HepG2 (cell line): ENCODE data around the gene CDK5RAP1. TPM values are rescaled to one million over a fixed set of nuclear protein-coding genes. Genes with fewer than 3 reads are reported as not detected.
A peak's percentile ranks its signal among the peaks of the same experiment; 100 is the strongest.

Experiments used
- ATAC-seq: fragments of 200-7000 bp; cut with Tn5 transposase; 3 replicates; pipeline ENCODE4 v1.9.1; 2020; ENCODE audit warnings: mild to moderate bottlenecking, moderate library complexity
- BruUV-seq: library from RNA; stranded (reverse); fragments of 400-500 nt; replicated peaks from 2 replicates; lab custom pipeline; 2021; lab: Mats Ljungman, UMichigan
- CTCF ChIA-PET: fragments of 300-600 bp; formaldehyde crosslinking; extraction: SDS; loops from one replicate; lab custom pipeline; 2021; ENCODE audit warnings: low total read pairs, inconsistent platforms, low intra/inter-chr PET ratio; lab: Yijun Ruan, JAX
- POLR2A ChIA-PET: fragments of 350-600 bp; sonication (Branson Sonifier 250); formaldehyde crosslinking; loops from one replicate; lab custom pipeline; 2020; ENCODE audit warnings: antibody characterized with exemption, inconsistent platforms; lab: Yijun Ruan, JAX
- DNase-seq: peaks from one replicate; pipeline ENCODE4 v3.0.0-alpha.2; 2015; ENCODE audit warnings: low spot score
- FAIRE-seq: peaks from 3 replicates; lab custom pipeline; 2011; peaks lifted over from hg19 to GRCh38; lab: Jason Lieb, UNC
- H2AFZ ChIP-seq: one replicate; pipeline ENCODE4 v1.6.1; 2011; ENCODE audit warnings: low read length, inconsistent platforms
- H3K27ac ChIP-seq: fragments of 300-600 bp; 3 replicates; pipeline ENCODE4 v1.8.0; 2011; ENCODE audit warnings: mixed run types, mild to moderate bottlenecking, mixed read lengths, low read length, inconsistent platforms; ENCODE audit not compliant: insufficient read depth; ENCODE audit errors: extremely low read length
- H3K27me3 ChIP-seq, 2 experiments: fragments of 200-600 bp in 1 of 2; 2 replicates in 1 of 2; 3 replicates in 1 of 2; pipeline versions ENCODE4 v1.6.0 to v1.8.0; 2011; ENCODE audit warnings: low read length in 2 of 2, mild to moderate bottlenecking in 2 of 2, moderate library complexity in 2 of 2, inconsistent platforms in 1 of 2; ENCODE audit not compliant: insufficient read depth in 2 of 2, control insufficient read depth in 1 of 2
- H3K36me3 ChIP-seq, 2 experiments: fragments of 200-600 bp in 1 of 2; replicated peaks in 1 of 2; 2 replicates in 1 of 2; 3 replicates in 1 of 2; pipeline versions ENCODE4 v1.5.1 to v1.8.0; 2011; ENCODE audit warnings: low read length in 2 of 2, inconsistent platforms in 1 of 2; ENCODE audit not compliant: insufficient read depth in 2 of 2, control insufficient read depth in 1 of 2
- H3K4me1 ChIP-seq: 2 replicates; pipeline ENCODE4 v1.5.1; 2012; ENCODE audit warnings: low read length, inconsistent platforms; ENCODE audit not compliant: insufficient read depth
- H3K4me2 ChIP-seq: 2 replicates; pipeline ENCODE4 v1.6.0; 2011; ENCODE audit warnings: low read depth, low read length, inconsistent platforms
- H3K4me3 ChIP-seq, 3 experiments: fragments of 200-600 bp in 1 of 3; sonication (generic), shearing (Covaris generic) in 1 of 3; replicated peaks in 1 of 3; 2 replicates each; pipeline ENCODE4 v1.5.1; 2011 to 2016; ENCODE audit warnings: low read length in 3 of 3, inconsistent platforms in 2 of 3, low read depth in 2 of 3, mild to moderate bottlenecking in 2 of 3, control low read depth in 1 of 3, mixed read lengths in 1 of 3; ENCODE audit not compliant: insufficient read depth in 1 of 3
- H3K79me2 ChIP-seq: one replicate; pipeline ENCODE4 v1.6.1; 2011; ENCODE audit warnings: low read length, inconsistent platforms; ENCODE audit not compliant: insufficient read depth
- H3K9ac ChIP-seq: 2 replicates; pipeline ENCODE4 v1.6.0; 2011; ENCODE audit warnings: mild to moderate bottlenecking, low read depth, low read length, inconsistent platforms; ENCODE audit not compliant: insufficient read depth
- H3K9me3 ChIP-seq: 2 replicates; pipeline ENCODE4 v1.5.1; 2012; ENCODE audit warnings: mild to moderate bottlenecking, low read length
- H4K20me1 ChIP-seq: 2 replicates; pipeline ENCODE4 v1.6.0; 2011; ENCODE audit warnings: inconsistent platforms, mild to moderate bottlenecking, low read length, moderate library complexity; ENCODE audit not compliant: insufficient read depth
- ARID4A ChIP-seq: sonication (generic); formaldehyde crosslinking; IDR thresholded peaks from 2 replicates; pipeline ENCODE4 v1.5.0; 2020; ENCODE audit warnings: mild to moderate bottlenecking, missing genetic modification reagents, borderline replicate concordance
- CEBPB ChIP-seq: IDR thresholded peaks from 2 replicates; pipeline ENCODE4 v1.6.1; 2011; ENCODE audit warnings: low read depth, low read length, improper control_type of control experiment, borderline replicate concordance
- CENPT ChIP-seq: sonication (generic); formaldehyde crosslinking; IDR thresholded peaks from 2 replicates; pipeline ENCODE4 v1.8.0; 2022; ENCODE audit warnings: low read depth, mild to moderate bottlenecking, moderate library complexity, missing genetic modification reagents
- DMTF1 ChIP-seq: sonication (generic); formaldehyde crosslinking; IDR thresholded peaks from 2 replicates; pipeline ENCODE4 v1.4.0; 2020; ENCODE audit warnings: mild to moderate bottlenecking, missing genetic modification reagents
- EHMT2 ChIP-seq: fragments of 200-600 bp; sonication (generic); IDR thresholded peaks from 2 replicates; pipeline ENCODE4 v1.7.0; 2017; ENCODE audit warnings: antibody characterized with exemption, low read depth, low read length, borderline replicate concordance
- ZBTB49 ChIP-seq: sonication (generic); formaldehyde crosslinking; IDR thresholded peaks from 2 replicates; pipeline ENCODE4 v1.4.0; 2020; ENCODE audit warnings: missing genetic modification reagents, borderline replicate concordance
- ZNF207 ChIP-seq: fragments of 450-650 bp; IDR thresholded peaks from 2 replicates; pipeline ENCODE4 v1.6.1; 2016; ENCODE audit warnings: antibody characterized with exemption, borderline replicate concordance
- ZNF709 ChIP-seq: sonication (generic); formaldehyde crosslinking; IDR thresholded peaks from 2 replicates; pipeline ENCODE4 v1.5.0; 2020; ENCODE audit warnings: mild to moderate bottlenecking, missing genetic modification reagents
- ZNF768 ChIP-seq: sonication (generic); formaldehyde crosslinking; IDR thresholded peaks from 2 replicates; pipeline ENCODE4 v1.4.0; 2020; ENCODE audit warnings: missing genetic modification reagents
- ZNF784 ChIP-seq: sonication (generic); formaldehyde crosslinking; IDR thresholded peaks from 2 replicates; pipeline ENCODE4 v1.5.1; 2020; ENCODE audit warnings: missing genetic modification reagents, mild to moderate bottlenecking, borderline replicate concordance
- WGBS: methylation state at CpG from one replicate; pipeline ENCODE4 v1.1.6; 2017; ENCODE audit warnings: low lambda C conversion rate; 5-methylcytosine and 5-hydroxymethylcytosine counted together
- in situ Hi-C: cut with HindIII; loops from 2 replicates; pipeline ENCODE4 v1.10.0; 2017; ENCODE audit warnings: low pct_unique_long_range_greater_than_20kb; ENCODE audit not compliant: extremely low pct_ligation_motif_present
- intact Hi-C: fragments of 100-400 bp; cut with micrococcal nuclease; formaldehyde crosslinking; loops from one replicate; pipeline ENCODE4 v1.10.0; 2022; ENCODE audit not compliant: unreplicated experiment
- polyA plus RNA-seq, 8 experiments: library from polyadenylated mRNA; depleted of rRNA in 3 of 8; stranded (reverse) in 7 of 8; unstranded in 1 of 8; fragments of >200 nt; fragmentation: Illumina TruSeq in 4 of 8; extraction: Trizol in 4 of 8; gene quantifications; 2 replicates each; pipeline versions ENCODE4 v1.2.1 to v1.2.3, GENCODE V29; 2011 to 2016; ENCODE audit warnings: low read depth in 4 of 8, missing spikeins in 1 of 8, mixed read lengths in 1 of 8; ENCODE audit not compliant: insufficient read depth in 1 of 8
- total RNA-seq, 5 experiments: library from RNA; depleted of rRNA; stranded (reverse); fragments of >200 nt; fragmentation: Illumina TruSeq; extraction: Trizol; gene quantifications; 2 replicates each; pipeline ENCODE4 v1.2.3, GENCODE V29; 2016; ENCODE audit warnings: low read depth in 1 of 5

The CDK5RAP1 gene
- total and polyA plus RNA-seq, 2 of the 13 experiments (the other 11 are each of a cell fraction or from before 2014, with no cell fraction given), result 53.6 to 98.2 TPM

GRCh38 chr20:33400812-33401183 lies 521 bp downstream of the CDK5RAP1 start (continued):
- TF ChIP-seq ZBTB49 (0 out of 2 replicates have a peak, but pooled peaks have one; percentile 8), EHMT2 (no peak), CENPT (CRISPR knock-in tag) (no peak), DMTF1 (CRISPR knock-in tag) (0 out of 2 replicates have a peak, but pooled peaks have one; percentile 45)

- Histone ChIP-seq H2AFZ (no peak overlapping the region), H3K4me2 (peak overlapping the region; percentile 96), H3K36me3 (peaks cover 6 to 22% of the 10 kb centered on the region in 2 experiments), H3K4me1 (peaks cover 26% of the 10 kb centered on the region), H4K20me1 (no peaks in the 10 kb centered on the region), H3K79me2 (peaks cover 47% of the 10 kb centered on the region), H3K4me3 (peak overlapping the region; percentile 84 to 96 (median 85)), H3K27me3 (peaks cover 0 to 3% of the 10 kb centered on the region in 2 experiments; a peak in 1 of 5 replicates), H3K9me3 (no peaks in the 10 kb centered on the region), H3K27ac (peak overlapping the region; percentile 59), H3K9ac (peak overlapping the region; percentile 86)
- DNase-seq (peak; percentile 68), FAIRE-seq (peak; percentile 79), ATAC-seq (peak; percentile 8; the same call in 2 of the 3 replicates)
- no TSS peak for BruUV-seq
- ChIA-PET POLR2A (interaction anchor here (1.1 to 4.2 kb wide), 4 partner anchors 26 to 137 kb away, joined by 3 to 56 read pairs (median 6); partner anchors contain the start of genes CBFA2T2 and SNTA1), CTCF (no interaction called here)
- in situ Hi-C loops, result no loop called here
- 31% methylated on average over 6 of the region's 6 CpGs for WGBS
- intact Hi-C loops, result loop anchor here (2.0 to 5.0 kb wide), 2 partner anchors 43 to 262 kb away; partner anchors contain the start of genes C20orf144 and SNTA1
- TF ChIP-seq ZNF784 (CRISPR knock-in tag), result no peak
- peak; percentile 92 for TF ChIP-seq CEBPB
- 0 out of 2 replicates have a peak, but pooled peaks have one; percentile 6 for TF ChIP-seq ZNF768 (CRISPR knock-in tag)
- TF ChIP-seq ARID4A (CRISPR knock-in tag), result no peak
- no peak for TF ChIP-seq ZNF709 (CRISPR knock-in tag)
- TF ChIP-seq ZNF207, result no peak
These were observed 1.4 kb downstream of the CDK5RAP1 start for GRCh38 chr20:33399924-33400323.
